HepG2 (cell line): ENCODE results near the gene CLEC10A. TPM values are rescaled to one million over a fixed set of nuclear protein-coding genes. Genes with fewer than 3 reads are reported as not detected.
A peak's percentile ranks its signal among the peaks of the same experiment; 100 is the strongest.

Source experiments
- ATAC-seq: fragments of 200-7000 bp; cut with Tn5 transposase; 3 replicates; pipeline ENCODE4 v1.9.1; 2020; ENCODE audit warnings: mild to moderate bottlenecking, moderate library complexity
- BruUV-seq: library from RNA; stranded (reverse); fragments of 400-500 nt; replicated peaks from 2 replicates; lab custom pipeline; 2021; lab: Mats Ljungman, UMichigan
- CTCF ChIA-PET: fragments of 300-600 bp; formaldehyde crosslinking; extraction: SDS; loops from one replicate; lab custom pipeline; 2021; ENCODE audit warnings: low total read pairs, inconsistent platforms, low intra/inter-chr PET ratio; lab: Yijun Ruan, JAX
- POLR2A ChIA-PET: fragments of 350-600 bp; sonication (Branson Sonifier 250); formaldehyde crosslinking; loops from one replicate; lab custom pipeline; 2020; ENCODE audit warnings: antibody characterized with exemption, inconsistent platforms; lab: Yijun Ruan, JAX
- DNase-seq: peaks from one replicate; pipeline ENCODE4 v3.0.0-alpha.2; 2015; ENCODE audit warnings: low spot score
- FAIRE-seq: peaks from 3 replicates; lab custom pipeline; 2011; peaks lifted over from hg19 to GRCh38; lab: Jason Lieb, UNC
- H2AFZ ChIP-seq: one replicate; pipeline ENCODE4 v1.6.1; 2011; ENCODE audit warnings: low read length, inconsistent platforms
- H3K27ac ChIP-seq: fragments of 300-600 bp; 3 replicates; pipeline ENCODE4 v1.8.0; 2011; ENCODE audit warnings: mixed run types, mild to moderate bottlenecking, mixed read lengths, low read length, inconsistent platforms; ENCODE audit not compliant: insufficient read depth; ENCODE audit errors: extremely low read length
- H3K27me3 ChIP-seq, 2 experiments: fragments of 200-600 bp in 1 of 2; 2 replicates in 1 of 2; 3 replicates in 1 of 2; pipeline versions ENCODE4 v1.6.0 to v1.8.0; 2011; ENCODE audit warnings: low read length in 2 of 2, mild to moderate bottlenecking in 2 of 2, moderate library complexity in 2 of 2, inconsistent platforms in 1 of 2; ENCODE audit not compliant: insufficient read depth in 2 of 2, control insufficient read depth in 1 of 2
- H3K36me3 ChIP-seq, 2 experiments: fragments of 200-600 bp in 1 of 2; replicated peaks in 1 of 2; 2 replicates in 1 of 2; 3 replicates in 1 of 2; pipeline versions ENCODE4 v1.5.1 to v1.8.0; 2011; ENCODE audit warnings: low read length in 2 of 2, inconsistent platforms in 1 of 2; ENCODE audit not compliant: insufficient read depth in 2 of 2, control insufficient read depth in 1 of 2
- H3K4me1 ChIP-seq: 2 replicates; pipeline ENCODE4 v1.5.1; 2012; ENCODE audit warnings: low read length, inconsistent platforms; ENCODE audit not compliant: insufficient read depth
- H3K4me2 ChIP-seq: 2 replicates; pipeline ENCODE4 v1.6.0; 2011; ENCODE audit warnings: low read depth, low read length, inconsistent platforms
- H3K4me3 ChIP-seq, 3 experiments: fragments of 200-600 bp in 1 of 3; sonication (generic), shearing (Covaris generic) in 1 of 3; replicated peaks in 1 of 3; 2 replicates each; pipeline ENCODE4 v1.5.1; 2011 to 2016; ENCODE audit warnings: low read length in 3 of 3, inconsistent platforms in 2 of 3, low read depth in 2 of 3, mild to moderate bottlenecking in 2 of 3, control low read depth in 1 of 3, mixed read lengths in 1 of 3; ENCODE audit not compliant: insufficient read depth in 1 of 3
- H3K79me2 ChIP-seq: one replicate; pipeline ENCODE4 v1.6.1; 2011; ENCODE audit warnings: low read length, inconsistent platforms; ENCODE audit not compliant: insufficient read depth
- H3K9ac ChIP-seq: 2 replicates; pipeline ENCODE4 v1.6.0; 2011; ENCODE audit warnings: mild to moderate bottlenecking, low read depth, low read length, inconsistent platforms; ENCODE audit not compliant: insufficient read depth
- H3K9me3 ChIP-seq: 2 replicates; pipeline ENCODE4 v1.5.1; 2012; ENCODE audit warnings: mild to moderate bottlenecking, low read length
- H4K20me1 ChIP-seq: 2 replicates; pipeline ENCODE4 v1.6.0; 2011; ENCODE audit warnings: inconsistent platforms, mild to moderate bottlenecking, low read length, moderate library complexity; ENCODE audit not compliant: insufficient read depth
- BHLHE40 ChIP-seq: IDR thresholded peaks from 2 replicates; pipeline ENCODE4 v1.6.1; 2011; ENCODE audit warnings: low read length, improper control_type of control experiment
- CAMTA2 ChIP-seq: sonication (generic); formaldehyde crosslinking; IDR thresholded peaks from 2 replicates; pipeline ENCODE4 v1.4.0; 2020; ENCODE audit warnings: mild to moderate bottlenecking, missing genetic modification reagents, borderline replicate concordance
- FOXK1 ChIP-seq: sonication (generic); formaldehyde crosslinking; IDR thresholded peaks from 2 replicates; pipeline ENCODE4 v1.4.0; 2020; ENCODE audit warnings: low read depth, missing genetic modification reagents, borderline replicate concordance
- GZF1 ChIP-seq: sonication (generic); formaldehyde crosslinking; IDR thresholded peaks from 2 replicates; pipeline ENCODE4 v1.5.1; 2020; ENCODE audit warnings: mild to moderate bottlenecking, missing genetic modification reagents
- JARID2 ChIP-seq: sonication (generic); formaldehyde crosslinking; IDR thresholded peaks from 2 replicates; pipeline ENCODE4 v1.8.1; 2023; ENCODE audit warnings: missing genetic modification reagents, inconsistent platforms; ENCODE audit not compliant: insufficient replicate concordance
- JDP2 ChIP-seq: sonication (generic); formaldehyde crosslinking; IDR thresholded peaks from 2 replicates; pipeline ENCODE4 v1.8.1; 2022; ENCODE audit warnings: missing genetic modification reagents, borderline replicate concordance
- MTA1 ChIP-seq: sonication (generic); formaldehyde crosslinking; IDR thresholded peaks from 2 replicates; pipeline ENCODE4 v1.4.0; 2020; ENCODE audit warnings: missing genetic modification reagents, mild to moderate bottlenecking, borderline replicate concordance
- NCOA2 ChIP-seq: sonication (generic); formaldehyde crosslinking; IDR thresholded peaks from 2 replicates; pipeline ENCODE4 v1.8.0; 2022; ENCODE audit warnings: inconsistent platforms
- RXRB ChIP-seq: IDR thresholded peaks from 2 replicates; pipeline ENCODE4 v1.6.1; 2016; ENCODE audit warnings: borderline replicate concordance, missing genetic modification reagents, missing compliant biosample characterization
- SUZ12 ChIP-seq: fragments of 150-350 bp; IDR thresholded peaks from 2 replicates; pipeline ENCODE4 v1.6.1; 2014; ENCODE audit warnings: low read depth, low read length
- ZMYM3 ChIP-seq: sonication (generic); formaldehyde crosslinking; IDR thresholded peaks from 2 replicates; pipeline ENCODE4 v1.5.1; 2020; ENCODE audit warnings: mild to moderate bottlenecking, missing genetic modification reagents
- ZNF17 ChIP-seq: sonication (generic); formaldehyde crosslinking; IDR thresholded peaks from 2 replicates; pipeline ENCODE4 v1.5.0; 2020; ENCODE audit warnings: mild to moderate bottlenecking, missing genetic modification reagents
- ZNF678 ChIP-seq: sonication (generic); formaldehyde crosslinking; IDR thresholded peaks from 2 replicates; pipeline ENCODE4 v1.4.0; 2020; ENCODE audit warnings: mild to moderate bottlenecking, missing genetic modification reagents
- ZNF761 ChIP-seq: sonication (generic); formaldehyde crosslinking; conservative IDR thresholded peaks from 2 replicates; pipeline ENCODE4 v1.4.0; 2020; ENCODE audit warnings: mild to moderate bottlenecking, missing genetic modification reagents
- ZNF788 ChIP-seq: sonication (generic); formaldehyde crosslinking; IDR thresholded peaks from 2 replicates; pipeline ENCODE4 v1.5.0; 2020; ENCODE audit warnings: mild to moderate bottlenecking, missing genetic modification reagents, borderline replicate concordance
- WGBS: methylation state at CpG from one replicate; pipeline ENCODE4 v1.1.6; 2017; ENCODE audit warnings: low lambda C conversion rate; 5-methylcytosine and 5-hydroxymethylcytosine counted together
- in situ Hi-C: cut with HindIII; loops from 2 replicates; pipeline ENCODE4 v1.10.0; 2017; ENCODE audit warnings: low pct_unique_long_range_greater_than_20kb; ENCODE audit not compliant: extremely low pct_ligation_motif_present
- intact Hi-C: fragments of 100-400 bp; cut with micrococcal nuclease; formaldehyde crosslinking; loops from one replicate; pipeline ENCODE4 v1.10.0; 2022; ENCODE audit not compliant: unreplicated experiment
- polyA plus RNA-seq, 8 experiments: library from polyadenylated mRNA; depleted of rRNA in 3 of 8; stranded (reverse) in 7 of 8; unstranded in 1 of 8; fragments of >200 nt; fragmentation: Illumina TruSeq in 4 of 8; extraction: Trizol in 4 of 8; gene quantifications; 2 replicates each; pipeline versions ENCODE4 v1.2.1 to v1.2.3, GENCODE V29; 2011 to 2016; ENCODE audit warnings: low read depth in 4 of 8, missing spikeins in 1 of 8, mixed read lengths in 1 of 8; ENCODE audit not compliant: insufficient read depth in 1 of 8
- total RNA-seq, 5 experiments: library from RNA; depleted of rRNA; stranded (reverse); fragments of >200 nt; fragmentation: Illumina TruSeq; extraction: Trizol; gene quantifications; 2 replicates each; pipeline ENCODE4 v1.2.3, GENCODE V29; 2016; ENCODE audit warnings: low read depth in 1 of 5
- TF ChIP-seq, protein P1 (sequence below): sonication (generic); formaldehyde crosslinking; IDR thresholded peaks from 2 replicates; pipeline ENCODE4 v1.4.0; 2020; ENCODE audit warnings: mild to moderate bottlenecking, missing genetic modification reagents
- TF ChIP-seq, protein P2 (sequence below): sonication (generic); formaldehyde crosslinking; IDR thresholded peaks from 2 replicates; pipeline ENCODE4 v1.4.0; 2020; ENCODE audit warnings: low read depth, mild to moderate bottlenecking, missing genetic modification reagents
- TF ChIP-seq, protein P3 (sequence below): sonication (generic); formaldehyde crosslinking; IDR thresholded peaks from 2 replicates; pipeline ENCODE4 v1.4.0; 2020; ENCODE audit warnings: mild to moderate bottlenecking, missing genetic modification reagents

CLEC10A gene
- total and polyA plus RNA-seq, 2 of the 13 experiments (the other 11 are each of a cell fraction or from before 2014, with no cell fraction given): 0.33 TPM; not detected in 1

DNA sequence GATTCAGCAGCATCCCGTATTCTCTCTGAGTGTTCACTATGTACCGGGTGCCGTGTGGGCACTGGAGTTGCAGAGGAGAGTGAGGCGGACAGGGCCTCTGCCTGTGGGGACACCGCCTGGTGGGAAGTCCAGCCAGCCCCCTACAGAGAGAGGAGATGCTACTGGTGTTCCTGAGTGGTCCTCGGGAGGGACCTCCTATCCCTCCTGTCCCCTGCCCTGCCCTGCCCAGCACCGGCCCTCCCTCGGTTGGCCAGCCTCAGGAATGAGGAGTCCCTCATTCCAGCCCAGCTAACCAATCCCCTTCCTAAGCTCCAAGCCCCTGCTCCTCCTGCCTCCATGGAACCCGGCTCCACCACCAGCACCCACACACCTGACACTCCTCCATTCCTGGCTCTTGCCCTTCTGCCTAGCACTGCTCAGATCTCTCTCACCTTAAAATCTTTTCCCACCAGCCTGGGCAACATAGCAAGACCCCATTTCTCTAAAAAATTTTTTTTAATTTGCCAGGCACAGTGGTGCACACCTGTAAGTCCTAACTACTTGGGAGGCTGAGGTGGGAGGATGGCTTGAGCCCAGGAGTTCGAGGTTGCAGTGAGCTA lies 32.6 kb upstream of the CLEC10A start (continued):
- TF ChIP-seq, protein P1, sequence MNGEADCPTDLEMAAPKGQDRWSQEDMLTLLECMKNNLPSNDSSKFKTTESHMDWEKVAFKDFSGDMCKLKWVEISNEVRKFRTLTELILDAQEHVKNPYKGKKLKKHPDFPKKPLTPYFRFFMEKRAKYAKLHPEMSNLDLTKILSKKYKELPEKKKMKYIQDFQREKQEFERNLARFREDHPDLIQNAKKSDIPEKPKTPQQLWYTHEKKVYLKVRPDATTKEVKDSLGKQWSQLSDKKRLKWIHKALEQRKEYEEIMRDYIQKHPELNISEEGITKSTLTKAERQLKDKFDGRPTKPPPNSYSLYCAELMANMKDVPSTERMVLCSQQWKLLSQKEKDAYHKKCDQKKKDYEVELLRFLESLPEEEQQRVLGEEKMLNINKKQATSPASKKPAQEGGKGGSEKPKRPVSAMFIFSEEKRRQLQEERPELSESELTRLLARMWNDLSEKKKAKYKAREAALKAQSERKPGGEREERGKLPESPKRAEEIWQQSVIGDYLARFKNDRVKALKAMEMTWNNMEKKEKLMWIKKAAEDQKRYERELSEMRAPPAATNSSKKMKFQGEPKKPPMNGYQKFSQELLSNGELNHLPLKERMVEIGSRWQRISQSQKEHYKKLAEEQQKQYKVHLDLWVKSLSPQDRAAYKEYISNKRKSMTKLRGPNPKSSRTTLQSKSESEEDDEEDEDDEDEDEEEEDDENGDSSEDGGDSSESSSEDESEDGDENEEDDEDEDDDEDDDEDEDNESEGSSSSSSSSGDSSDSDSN (CRISPR knock-in tag): no peak; the same call in 1 of the 2 replicates
- TF ChIP-seq RXRB (no peak), ZMYM3 (peak; percentile 23; the same call in 1 of the 2 replicates), CAMTA2 (CRISPR knock-in tag) (0 out of 2 replicates have a peak, but pooled peaks have one; percentile 41)

DNA sequence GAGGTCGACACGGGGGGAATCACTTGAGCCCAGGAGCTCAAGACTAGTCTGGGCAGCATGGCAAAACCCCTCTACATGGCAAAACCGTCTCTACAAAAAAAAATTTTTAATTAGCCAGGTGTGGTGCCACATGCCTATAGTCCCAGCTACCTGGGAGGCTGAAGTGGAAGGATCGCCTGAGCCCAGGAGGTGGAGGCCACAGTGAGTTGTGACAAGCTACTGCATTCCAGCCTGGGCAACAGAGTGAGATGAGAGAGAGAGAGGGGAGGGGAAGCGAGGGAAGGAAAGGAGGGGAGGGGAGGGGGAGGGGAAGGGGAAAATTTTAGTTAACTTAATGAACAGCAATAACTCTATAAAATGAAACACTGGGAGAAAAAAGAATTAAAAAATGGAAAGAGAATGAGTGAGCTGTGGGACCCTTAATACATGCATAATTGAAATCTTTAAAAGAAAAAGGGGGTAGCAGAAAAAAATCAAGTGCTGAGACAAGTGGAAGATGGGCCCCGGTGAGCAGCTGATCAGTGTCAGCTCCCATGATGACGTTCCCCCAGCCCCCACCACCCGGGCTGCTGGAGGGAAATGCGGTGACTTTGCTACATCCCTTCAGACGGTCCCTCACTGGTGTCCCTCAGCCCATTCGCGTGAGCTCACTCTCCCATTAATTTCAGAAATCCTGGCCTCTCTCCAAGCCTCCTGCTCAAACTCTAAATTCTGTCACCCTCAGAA lies 31.9 kb upstream of the CLEC10A start:
- Histone ChIP-seq H3K27me3 (peaks cover 0 to 5% of the 10 kb centered on the region in 2 experiments; a peak in 1 of 5 replicates), H3K9ac (peak overlapping the region; percentile 97; the same call in 1 of the 2 replicates), H2AFZ (no peak overlapping the region), H3K9me3 (no peaks in the 10 kb centered on the region), H3K36me3 (peaks cover 9 to 34% of the 10 kb centered on the region in 2 experiments), H3K4me3 (peak overlapping the region; percentile 37 to 99 (median 88); a peak in 5 of 6 replicates), H3K27ac (peak overlapping the region; percentile 98), H3K79me2 (peaks cover 64% of the 10 kb centered on the region), H3K4me1 (peaks cover 71% of the 10 kb centered on the region), H4K20me1 (peaks cover 14% of the 10 kb centered on the region), H3K4me2 (peak overlapping the region; percentile 100)
- intact Hi-C loops (no loop called here), in situ Hi-C loops (no loop called here)
- no peak for ATAC-seq
- 49% methylated on average over 9 of the region's 12 CpGs for WGBS
- no peak for FAIRE-seq
- peak; percentile 23 for DNase-seq
- CTCF ChIA-PET: interaction anchor here (0.9 kb wide), 1 partner anchor 24 kb away, joined by 5 read pairs; no protein-coding TSS in a partner anchor
- POLR2A ChIA-PET: interaction anchor here (0.6 to 5.2 kb wide), 12 partner anchors 11 to 292 kb away, joined by 3 to 36 read pairs (median 4); partner anchors contain the start of genes ASGR1, SLC16A13 and TMEM256
- no TSS peak for BruUV-seq
- no peak for TF ChIP-seq ZNF678 (CRISPR knock-in tag)
- no peak for TF ChIP-seq NCOA2 (CRISPR knock-in tag)
- peak; percentile 25; the same call in 1 of the 2 replicates for TF ChIP-seq ZMYM3
- TF ChIP-seq JDP2 (CRISPR knock-in tag): no peak
- no peak for TF ChIP-seq GZF1 (CRISPR knock-in tag)
- no peak for TF ChIP-seq MTA1
- no peak for TF ChIP-seq ZNF761 (CRISPR knock-in tag)
- TF ChIP-seq, protein P2, sequence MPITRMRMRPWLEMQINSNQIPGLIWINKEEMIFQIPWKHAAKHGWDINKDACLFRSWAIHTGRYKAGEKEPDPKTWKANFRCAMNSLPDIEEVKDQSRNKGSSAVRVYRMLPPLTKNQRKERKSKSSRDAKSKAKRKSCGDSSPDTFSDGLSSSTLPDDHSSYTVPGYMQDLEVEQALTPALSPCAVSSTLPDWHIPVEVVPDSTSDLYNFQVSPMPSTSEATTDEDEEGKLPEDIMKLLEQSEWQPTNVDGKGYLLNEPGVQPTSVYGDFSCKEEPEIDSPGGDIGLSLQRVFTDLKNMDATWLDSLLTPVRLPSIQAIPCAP: no peak
- no peak for TF ChIP-seq JARID2 (CRISPR knock-in tag)
- TF ChIP-seq, protein P3, sequence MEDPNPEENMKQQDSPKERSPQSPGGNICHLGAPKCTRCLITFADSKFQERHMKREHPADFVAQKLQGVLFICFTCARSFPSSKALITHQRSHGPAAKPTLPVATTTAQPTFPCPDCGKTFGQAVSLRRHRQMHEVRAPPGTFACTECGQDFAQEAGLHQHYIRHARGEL (CRISPR knock-in tag): no peak
- no peak for TF ChIP-seq BHLHE40
- TF ChIP-seq ZNF17 (CRISPR knock-in tag): no peak
- no peak for TF ChIP-seq ZNF788 (CRISPR knock-in tag)
- TF ChIP-seq FOXK1 (CRISPR knock-in tag): no peak
- no peak for TF ChIP-seq SUZ12
